K562 (cell line): Measurements from ENCODE around the gene AGAP3. TPM values are rescaled to one million over a fixed set of nuclear protein-coding genes. Genes with fewer than 3 reads are reported as not detected.

Source experiments
- ARHGAP35 ChIP-seq: fragments of 450-650 bp; IDR thresholded peaks from 2 replicates; pipeline ENCODE4 v1.6.1; 2018; ENCODE audit not compliant: partially characterized antibody
- BCOR ChIP-seq: fragments of 450-650 bp; IDR thresholded peaks from 2 replicates; pipeline ENCODE4 v1.6.1; 2016
- CBFB ChIP-seq: sonication (generic); formaldehyde crosslinking; IDR thresholded peaks from 2 replicates; pipeline ENCODE4 v1.4.0; 2020; ENCODE audit warnings: mild to moderate bottlenecking, missing genetic modification reagents
- CCNT2 ChIP-seq: IDR thresholded peaks from 2 replicates; pipeline ENCODE4 v1.6.1; 2011; ENCODE audit warnings: borderline replicate concordance, low read depth, mild to moderate bottlenecking, moderate library complexity, mixed read lengths, low read length; ENCODE audit not compliant: insufficient read length; ENCODE audit errors: extremely low read depth
- MCM3 ChIP-seq: fragments of 450-650 bp; IDR thresholded peaks from 2 replicates; pipeline ENCODE4 v1.6.1; 2016
- SMARCE1 ChIP-seq: fragments of 450-650 bp; IDR thresholded peaks from 2 replicates; pipeline ENCODE4 v1.7.1; 2016; ENCODE audit warnings: mild to moderate bottlenecking
- ZBTB26 ChIP-seq: fragments of 450-650 bp; formaldehyde crosslinking; IDR thresholded peaks from 2 replicates; pipeline ENCODE4 v1.4.0; 2022; ENCODE audit warnings: missing genetic modification characterization
- ZNF140 ChIP-seq: fragments of 250-450 bp; sonication (Bioruptor Pico); IDR thresholded peaks from 2 replicates; pipeline ENCODE4 v1.8.0; 2021; ENCODE audit warnings: moderate library complexity, mild to moderate bottlenecking, inconsistent platforms
- ZNF512 ChIP-seq: IDR thresholded peaks from 2 replicates; pipeline ENCODE4 v1.6.1; 2016; ENCODE audit warnings: missing genetic modification characterization, missing compliant biosample characterization
- polyA plus RNA-seq, 8 experiments: library from polyadenylated mRNA; depleted of rRNA in 4 of 8; stranded (reverse) in 5 of 8; unstranded in 3 of 8; fragments of >200 nt; fragmentation: Nextera tagmentation in 2 of 8; fragmentation: Illumina TruSeq in 1 of 8; extraction: Ambion mirVana in 2 of 8; extraction: Trizol in 1 of 8; gene quantifications; 2 replicates each; pipeline versions ENCODE4 v1.2.1 to v1.2.3, GENCODE V29; 2011 to 2014; ENCODE audit warnings: inconsistent platforms in 1 of 8, missing spikeins in 1 of 8
- total RNA-seq, 7 experiments: library from RNA; depleted of rRNA in 6 of 7; stranded (reverse); fragments of >200 nt in 6 of 7; fragmentation: Illumina TruSeq in 2 of 7; extraction: Trizol in 2 of 7; gene quantifications; 2 replicates each; pipeline versions ENCODE4 v1.2.1 to v1.2.3, GENCODE V29; 2011 to 2021; ENCODE audit warnings: low replicate concordance in 1 of 7
- TF ChIP-seq, protein P1 (sequence below): fragments of 250-450 bp; sonication (Bioruptor Pico); IDR thresholded peaks from 2 replicates; pipeline ENCODE4 v1.4.0; 2020
- TF ChIP-seq, protein P2 (sequence below), 2 experiments: IDR thresholded peaks in 1 of 2; conservative IDR thresholded peaks in 1 of 2; 2 replicates each; pipeline ENCODE4 v1.6.1; 2016; ENCODE audit warnings: low read depth in 2 of 2, mild to moderate bottlenecking in 1 of 2, missing compliant biosample characterization in 1 of 2, missing genetic modification characterization in 1 of 2, moderate library complexity in 1 of 2
- TF ChIP-seq, protein P3 (sequence below): sonication (generic); formaldehyde crosslinking; IDR thresholded peaks from 2 replicates; pipeline ENCODE4 v1.8.0; 2022; ENCODE audit warnings: mild to moderate bottlenecking, missing genetic modification reagents

The AGAP3 gene
- total and polyA plus RNA-seq, 9 of the 15 experiments (the other 6 are each of a cell fraction or from before 2014, with no cell fraction given), result 3.4 to 208 (median 62.2) TPM

DNA sequence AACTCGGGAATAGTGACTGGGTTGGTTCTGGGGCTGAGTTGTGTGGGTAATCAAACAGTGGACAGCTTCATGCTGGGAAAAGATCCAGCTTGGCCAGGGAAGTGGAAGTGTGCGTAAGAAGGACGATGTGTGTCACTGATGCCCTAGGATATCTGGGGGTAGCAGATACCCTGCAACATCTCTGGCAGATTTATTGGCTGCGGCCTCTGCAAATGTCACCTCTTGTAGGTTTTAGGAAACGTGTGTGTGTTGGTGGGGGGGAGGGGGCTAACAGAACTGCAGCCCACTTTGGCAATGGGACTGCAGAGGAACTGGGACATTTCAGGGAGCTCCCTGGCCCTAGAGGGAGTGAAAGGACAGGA lies 965 bp upstream of the AGAP3 start (continued):
- TF ChIP-seq, protein P1, sequence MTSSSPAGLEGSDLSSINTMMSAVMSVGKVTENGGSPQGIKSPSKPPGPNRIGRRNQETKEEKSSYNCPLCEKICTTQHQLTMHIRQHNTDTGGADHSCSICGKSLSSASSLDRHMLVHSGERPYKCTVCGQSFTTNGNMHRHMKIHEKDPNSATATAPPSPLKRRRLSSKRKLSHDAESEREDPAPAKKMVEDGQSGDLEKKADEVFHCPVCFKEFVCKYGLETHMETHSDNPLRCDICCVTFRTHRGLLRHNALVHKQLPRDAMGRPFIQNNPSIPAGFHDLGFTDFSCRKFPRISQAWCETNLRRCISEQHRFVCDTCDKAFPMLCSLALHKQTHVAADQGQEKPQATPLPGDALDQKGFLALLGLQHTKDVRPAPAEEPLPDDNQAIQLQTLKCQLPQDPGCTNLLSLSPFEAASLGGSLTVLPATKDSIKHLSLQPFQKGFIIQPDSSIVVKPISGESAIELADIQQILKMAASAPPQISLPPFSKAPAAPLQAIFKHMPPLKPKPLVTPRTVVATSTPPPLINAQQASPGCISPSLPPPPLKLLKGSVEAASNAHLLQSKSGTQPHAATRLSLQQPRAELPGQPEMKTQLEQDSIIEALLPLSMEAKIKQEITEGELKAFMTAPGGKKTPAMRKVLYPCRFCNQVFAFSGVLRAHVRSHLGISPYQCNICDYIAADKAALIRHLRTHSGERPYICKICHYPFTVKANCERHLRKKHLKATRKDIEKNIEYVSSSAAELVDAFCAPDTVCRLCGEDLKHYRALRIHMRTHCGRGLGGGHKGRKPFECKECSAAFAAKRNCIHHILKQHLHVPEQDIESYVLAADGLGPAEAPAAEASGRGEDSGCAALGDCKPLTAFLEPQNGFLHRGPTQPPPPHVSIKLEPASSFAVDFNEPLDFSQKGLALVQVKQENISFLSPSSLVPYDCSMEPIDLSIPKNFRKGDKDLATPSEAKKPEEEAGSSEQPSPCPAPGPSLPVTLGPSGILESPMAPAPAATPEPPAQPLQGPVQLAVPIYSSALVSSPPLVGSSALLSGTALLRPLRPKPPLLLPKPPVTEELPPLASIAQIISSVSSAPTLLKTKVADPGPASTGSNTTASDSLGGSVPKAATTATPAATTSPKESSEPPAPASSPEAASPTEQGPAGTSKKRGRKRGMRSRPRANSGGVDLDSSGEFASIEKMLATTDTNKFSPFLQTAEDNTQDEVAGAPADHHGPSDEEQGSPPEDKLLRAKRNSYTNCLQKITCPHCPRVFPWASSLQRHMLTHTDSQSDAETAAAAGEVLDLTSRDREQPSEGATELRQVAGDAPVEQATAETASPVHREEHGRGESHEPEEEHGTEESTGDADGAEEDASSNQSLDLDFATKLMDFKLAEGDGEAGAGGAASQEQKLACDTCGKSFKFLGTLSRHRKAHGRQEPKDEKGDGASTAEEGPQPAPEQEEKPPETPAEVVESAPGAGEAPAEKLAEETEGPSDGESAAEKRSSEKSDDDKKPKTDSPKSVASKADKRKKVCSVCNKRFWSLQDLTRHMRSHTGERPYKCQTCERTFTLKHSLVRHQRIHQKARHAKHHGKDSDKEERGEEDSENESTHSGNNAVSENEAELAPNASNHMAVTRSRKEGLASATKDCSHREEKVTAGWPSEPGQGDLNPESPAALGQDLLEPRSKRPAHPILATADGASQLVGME (CRISPR knock-in tag), result 0 out of 2 replicates have a peak, but pooled peaks have one; percentile 4
- TF ChIP-seq CCNT2 (no peak), MCM3 (no peak), ZNF512 (no peak), ZNF140 (CRISPR knock-in tag) (no peak), BCOR (no peak), ZBTB26 (CRISPR knock-in tag) (peak; percentile 56; the same call in 1 of the 2 replicates), ARHGAP35 (no peak), CBFB (peak; percentile 58; the same call in 1 of the 2 replicates), SMARCE1 (no peak)
- TF ChIP-seq, protein P2, sequence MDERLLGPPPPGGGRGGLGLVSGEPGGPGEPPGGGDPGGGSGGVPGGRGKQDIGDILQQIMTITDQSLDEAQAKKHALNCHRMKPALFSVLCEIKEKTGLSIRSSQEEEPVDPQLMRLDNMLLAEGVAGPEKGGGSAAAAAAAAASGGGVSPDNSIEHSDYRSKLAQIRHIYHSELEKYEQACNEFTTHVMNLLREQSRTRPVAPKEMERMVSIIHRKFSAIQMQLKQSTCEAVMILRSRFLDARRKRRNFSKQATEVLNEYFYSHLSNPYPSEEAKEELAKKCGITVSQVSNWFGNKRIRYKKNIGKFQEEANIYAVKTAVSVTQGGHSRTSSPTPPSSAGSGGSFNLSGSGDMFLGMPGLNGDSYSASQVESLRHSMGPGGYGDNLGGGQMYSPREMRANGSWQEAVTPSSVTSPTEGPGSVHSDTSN (CRISPR knock-in tag; IDR thresholded peaks at IDR 0.05; ENCODE audit: low read depth), result no peak
- TF ChIP-seq, protein P2 (tag; conservative IDR thresholded peaks at IDR 0.05; ENCODE audit: low read depth), result peak; percentile 44; the same call in 1 of the 2 replicates
- TF ChIP-seq, protein P3, sequence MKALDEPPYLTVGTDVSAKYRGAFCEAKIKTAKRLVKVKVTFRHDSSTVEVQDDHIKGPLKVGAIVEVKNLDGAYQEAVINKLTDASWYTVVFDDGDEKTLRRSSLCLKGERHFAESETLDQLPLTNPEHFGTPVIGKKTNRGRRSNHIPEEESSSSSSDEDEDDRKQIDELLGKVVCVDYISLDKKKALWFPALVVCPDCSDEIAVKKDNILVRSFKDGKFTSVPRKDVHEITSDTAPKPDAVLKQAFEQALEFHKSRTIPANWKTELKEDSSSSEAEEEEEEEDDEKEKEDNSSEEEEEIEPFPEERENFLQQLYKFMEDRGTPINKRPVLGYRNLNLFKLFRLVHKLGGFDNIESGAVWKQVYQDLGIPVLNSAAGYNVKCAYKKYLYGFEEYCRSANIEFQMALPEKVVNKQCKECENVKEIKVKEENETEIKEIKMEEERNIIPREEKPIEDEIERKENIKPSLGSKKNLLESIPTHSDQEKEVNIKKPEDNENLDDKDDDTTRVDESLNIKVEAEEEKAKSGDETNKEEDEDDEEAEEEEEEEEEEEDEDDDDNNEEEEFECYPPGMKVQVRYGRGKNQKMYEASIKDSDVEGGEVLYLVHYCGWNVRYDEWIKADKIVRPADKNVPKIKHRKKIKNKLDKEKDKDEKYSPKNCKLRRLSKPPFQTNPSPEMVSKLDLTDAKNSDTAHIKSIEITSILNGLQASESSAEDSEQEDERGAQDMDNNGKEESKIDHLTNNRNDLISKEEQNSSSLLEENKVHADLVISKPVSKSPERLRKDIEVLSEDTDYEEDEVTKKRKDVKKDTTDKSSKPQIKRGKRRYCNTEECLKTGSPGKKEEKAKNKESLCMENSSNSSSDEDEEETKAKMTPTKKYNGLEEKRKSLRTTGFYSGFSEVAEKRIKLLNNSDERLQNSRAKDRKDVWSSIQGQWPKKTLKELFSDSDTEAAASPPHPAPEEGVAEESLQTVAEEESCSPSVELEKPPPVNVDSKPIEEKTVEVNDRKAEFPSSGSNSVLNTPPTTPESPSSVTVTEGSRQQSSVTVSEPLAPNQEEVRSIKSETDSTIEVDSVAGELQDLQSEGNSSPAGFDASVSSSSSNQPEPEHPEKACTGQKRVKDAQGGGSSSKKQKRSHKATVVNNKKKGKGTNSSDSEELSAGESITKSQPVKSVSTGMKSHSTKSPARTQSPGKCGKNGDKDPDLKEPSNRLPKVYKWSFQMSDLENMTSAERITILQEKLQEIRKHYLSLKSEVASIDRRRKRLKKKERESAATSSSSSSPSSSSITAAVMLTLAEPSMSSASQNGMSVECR, result peak; percentile 10; the same call in 1 of the 2 replicates
